NOMO-1 treated with dmso at 0.1 percent for 144 hours (cell line): ENCODE measurements around the gene GNGT1.

Experiments used
- DNase-seq: peaks from one replicate; lab custom pipeline; 2025; ENCODE audit not compliant: unreplicated experiment; lab: John Stamatoyannopoulos, UW

Gene GNGT1

GRCh38 chr7:93938293-93938692 lies 31.9 kb downstream of the GNGT1 start:
- DNase-seq = no peak

DNA sequence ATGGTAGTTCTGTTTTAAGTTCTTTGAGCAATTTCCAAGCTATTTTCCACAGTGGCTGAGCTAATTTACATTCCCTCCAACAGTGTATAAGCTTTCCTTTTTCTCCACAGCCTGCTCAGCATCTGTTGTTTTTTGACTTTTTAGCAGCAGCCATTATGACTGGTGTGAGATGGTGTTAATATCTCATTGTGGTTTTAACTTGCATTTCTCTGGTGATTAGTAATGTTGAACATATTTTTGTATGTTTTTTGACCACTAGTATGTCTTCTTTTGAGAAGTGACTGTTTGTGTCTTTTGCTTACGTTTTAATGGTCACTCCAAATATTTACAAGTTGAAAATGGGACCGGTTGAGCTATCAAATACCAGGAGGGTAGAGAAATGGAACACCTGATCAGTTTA lies 35.6 kb downstream of the GNGT1 start:
- DNase-seq = no peak

DNA sequence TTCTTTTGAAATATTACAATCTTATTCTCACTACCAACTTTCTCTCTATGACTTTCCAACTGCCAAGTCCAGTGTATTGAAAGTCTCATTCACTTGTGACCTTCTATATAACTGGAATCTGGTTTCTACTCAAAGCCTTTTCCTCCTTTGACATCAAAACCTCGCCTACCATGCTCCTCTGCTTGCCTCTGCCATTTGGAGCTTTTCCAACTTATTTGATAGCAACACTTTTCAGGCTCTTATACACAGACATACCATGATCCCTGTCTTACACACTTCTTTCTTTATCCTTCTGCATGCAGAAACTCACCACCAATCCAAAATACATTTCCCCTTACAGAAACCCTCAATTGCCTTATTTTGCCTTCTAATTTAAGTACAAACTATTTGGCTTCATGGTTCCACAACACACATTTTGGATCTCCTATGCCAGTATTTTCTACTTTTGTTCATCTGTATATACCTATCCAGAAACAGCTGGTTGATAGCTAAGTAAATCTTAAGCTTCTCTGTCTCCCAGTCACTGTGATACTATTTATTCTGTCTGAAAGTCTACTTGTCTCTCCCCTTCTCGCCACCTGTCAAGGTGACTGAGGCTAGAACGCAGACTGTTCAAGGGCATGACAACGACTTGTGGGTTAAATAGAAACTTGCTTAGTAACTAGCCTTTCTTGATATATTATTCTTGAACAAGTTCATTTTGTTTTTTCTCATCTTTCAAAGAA lies 37.6 kb downstream of the GNGT1 start:
- DNase-seq = no peak

DNA sequence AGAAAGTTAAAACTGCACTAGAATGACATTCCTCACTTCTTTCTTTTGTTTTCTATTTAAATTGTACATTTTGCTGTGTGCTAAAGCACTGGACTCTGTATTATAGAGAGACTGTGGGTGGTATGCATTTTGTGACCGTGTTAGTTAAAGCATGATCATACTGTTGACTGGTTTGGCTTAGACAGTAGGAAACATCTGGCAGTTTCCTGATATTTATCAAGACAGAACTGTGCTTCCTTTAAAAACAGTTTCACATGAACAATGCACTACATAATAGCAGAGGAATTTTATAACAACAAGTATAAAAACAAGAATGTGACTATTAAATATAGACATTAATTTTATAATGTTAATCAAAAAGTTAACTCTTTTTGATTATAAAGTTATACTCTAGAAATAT lies 38.3 kb downstream of the GNGT1 start:
- no peak for DNase-seq

DNA sequence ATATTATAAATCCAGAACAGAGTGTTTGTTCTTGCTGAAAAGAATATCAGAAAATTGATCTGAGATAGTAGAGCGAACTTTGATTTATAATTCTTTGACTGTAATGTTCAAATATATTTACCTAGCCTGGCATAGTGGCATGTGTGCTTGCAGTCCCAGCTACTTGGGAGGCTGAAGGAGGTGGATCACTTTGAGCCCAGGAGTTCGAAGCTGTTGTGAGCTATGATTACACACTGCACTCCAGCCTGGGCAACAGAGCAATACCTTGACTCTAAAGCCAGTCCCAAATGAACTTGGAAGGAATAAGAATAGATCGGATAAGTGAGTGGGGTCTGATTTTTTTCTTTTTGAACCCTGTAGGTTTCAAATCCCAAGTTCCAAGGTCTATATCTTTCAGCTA lies 38.7 kb downstream of the GNGT1 start:
- DNase-seq = no peak

- DNase-seq = no peak
These were observed 39.6 kb downstream of the GNGT1 start for GRCh38 chr7:93945756-93946535.

DNA sequence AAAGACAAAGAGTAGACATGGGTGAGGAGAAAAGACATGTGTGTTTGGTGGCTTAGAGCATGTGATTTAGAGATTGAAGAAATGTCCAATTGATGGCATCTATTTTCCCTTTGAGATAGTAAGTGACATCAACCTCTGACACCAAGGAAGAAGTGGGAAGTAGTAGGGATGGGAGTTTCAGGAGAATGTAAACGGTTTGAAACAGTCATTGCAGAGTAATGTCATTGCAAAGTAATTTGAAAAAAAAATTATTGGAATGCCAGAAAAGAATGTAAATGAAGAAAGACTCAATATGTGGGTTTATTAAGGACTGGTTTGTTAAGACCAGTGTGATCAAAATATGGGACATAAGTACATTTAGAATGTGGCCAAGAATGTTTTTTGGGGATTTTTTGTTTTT lies 41.7 kb downstream of the GNGT1 start:
- no peak for DNase-seq

GRCh38 chr7:93948873-93949272 lies 42.5 kb downstream of the GNGT1 start:
- no peak for DNase-seq

GRCh38 chr7:93949423-93949822 lies 43.1 kb downstream of the GNGT1 start:
- DNase-seq = no peak

DNA sequence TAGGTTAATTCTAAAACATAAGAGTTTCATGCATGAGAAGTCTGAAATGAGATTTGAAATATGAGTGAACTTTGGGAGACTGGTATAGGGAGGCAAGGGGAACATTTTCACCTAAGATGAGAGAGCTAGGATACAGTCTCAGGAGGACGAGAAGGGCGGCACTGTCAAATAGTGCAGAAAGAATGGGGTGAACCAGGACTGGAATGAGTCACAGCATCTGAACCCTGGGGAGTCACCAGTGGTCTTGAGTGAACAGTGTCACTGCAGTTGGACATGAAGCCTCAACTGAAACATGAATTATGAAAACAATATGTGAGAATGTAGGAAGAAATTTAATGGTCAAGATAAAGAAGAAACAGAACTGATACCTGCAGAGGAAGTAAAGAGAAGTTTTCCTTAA lies 48.9 kb downstream of the GNGT1 start:
- DNase-seq = no peak

GRCh38 chr7:93957767-93958166 lies 51.4 kb downstream of the GNGT1 start:
- DNase-seq = no peak

GRCh38 chr7:93958216-93958615 lies 51.8 kb downstream of the GNGT1 start:
- no peak for DNase-seq

DNA sequence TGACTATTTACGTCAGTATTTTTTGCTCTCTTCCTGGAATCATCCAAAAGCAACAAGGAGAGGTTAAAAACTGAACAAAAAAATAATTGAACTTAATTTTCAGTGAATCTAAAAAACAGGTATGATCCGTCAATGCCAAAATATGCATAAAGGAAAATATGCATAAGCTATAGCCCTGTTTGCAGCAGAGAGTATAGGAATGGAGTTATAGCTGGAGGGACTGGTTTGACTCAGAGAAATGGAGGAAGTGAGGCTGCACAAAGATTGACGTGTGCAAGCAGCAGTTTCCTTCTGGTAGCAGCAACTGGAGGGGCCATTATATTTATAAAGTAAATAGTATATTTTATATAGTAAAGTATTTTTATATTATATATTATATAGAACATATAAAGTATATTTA lies 52.3 kb downstream of the GNGT1 start:
- no peak for DNase-seq
